SK-N-SH (cell line): ENCODE results near the gene CCN5. TPM values are rescaled to one million over a fixed set of nuclear protein-coding genes. Genes with fewer than 3 reads are reported as not detected.

Source experiments
- CTCF ChIA-PET: fragments of 300-600, 350-600 bp; formaldehyde crosslinking; extraction: SDS; loops from one replicate; lab custom pipeline; 2021; lab: Yijun Ruan, JAX
- POLR2A ChIA-PET: fragments of 350-600 bp; sonication (Branson Sonifier 250); formaldehyde crosslinking; extraction: SDS; loops from one replicate; lab custom pipeline; 2020; ENCODE audit warnings: antibody characterized with exemption, inconsistent platforms; lab: Yijun Ruan, JAX
- DNase-seq: peaks from one replicate; pipeline ENCODE4 v3.0.0; 2012
- H2AFZ ChIP-seq: fragments of 200-600 bp; sonication (generic); 2 replicates; pipeline ENCODE4 v1.8.1; 2016; ENCODE audit warnings: antibody characterized with exemption, mild to moderate bottlenecking, low read depth
- H3F3A ChIP-seq: fragments of 200-600 bp; sonication (generic); replicated peaks from 2 replicates; pipeline ENCODE3; 2016; ENCODE audit warnings: antibody characterized with exemption, mild to moderate bottlenecking; ENCODE audit not compliant: insufficient read depth
- H3K27ac ChIP-seq, 2 experiments: fragments of 200-500 bp in 1 of 2; fragments of 200-600 bp in 1 of 2; sonication (Bioruptor generic) in 1 of 2; sonication (generic), shearing (Covaris generic) in 1 of 2; 2 replicates each; pipeline versions ENCODE4 v1.5.1 to v1.6.1; 2014 to 2016; ENCODE audit warnings: low read depth in 2 of 2, inconsistent platforms in 1 of 2, low read length in 1 of 2, mild to moderate bottlenecking in 1 of 2, mixed read lengths in 1 of 2
- H3K27me3 ChIP-seq: fragments of 200-600 bp; sonication (generic), shearing (Covaris generic); 2 replicates; pipeline ENCODE4 v1.6.1; 2016; ENCODE audit warnings: mixed run types; ENCODE audit not compliant: insufficient read depth
- H3K36me3 ChIP-seq, 2 experiments: fragments of 200-500 bp in 1 of 2; fragments of 200-600 bp in 1 of 2; sonication (Bioruptor generic) in 1 of 2; sonication (generic) in 1 of 2; replicated peaks in 1 of 2; 2 replicates each; pipeline versions ENCODE3 to v1.5.1; 2014 to 2016; ENCODE audit warnings: low read length in 1 of 2, mild to moderate bottlenecking in 1 of 2; ENCODE audit not compliant: insufficient read depth in 2 of 2, control insufficient read depth in 1 of 2
- H3K4me1 ChIP-seq, 2 experiments: fragments of 200-500 bp in 1 of 2; fragments of 200-600 bp in 1 of 2; sonication (Bioruptor generic) in 1 of 2; sonication (generic), shearing (Covaris generic) in 1 of 2; 2 replicates each; pipeline versions ENCODE4 v1.5.1 to v1.6.1; 2014 to 2016; ENCODE audit warnings: low read depth in 1 of 2, low read length in 1 of 2, mixed run types in 1 of 2; ENCODE audit not compliant: insufficient read depth in 2 of 2, control insufficient read depth in 1 of 2
- H3K4me2 ChIP-seq: fragments of 200-600 bp; sonication (generic), shearing (Covaris generic); 2 replicates; pipeline ENCODE4 v1.6.1; 2017; ENCODE audit warnings: mixed run types
- H3K4me3 ChIP-seq, 2 experiments: fragments of 200-500 bp in 1 of 2; fragments of 200-600 bp in 1 of 2; sonication (Bioruptor generic) in 1 of 2; sonication (generic), shearing (Covaris generic) in 1 of 2; 2 replicates each; pipeline versions ENCODE4 v1.5.1 to v1.8.1; 2014 to 2016; ENCODE audit warnings: low read depth in 2 of 2, inconsistent platforms in 1 of 2, low read length in 1 of 2, mild to moderate bottlenecking in 1 of 2, mixed read lengths in 1 of 2, moderate library complexity in 1 of 2
- H3K79me2 ChIP-seq: fragments of 200-600 bp; sonication (generic); 2 replicates; pipeline ENCODE4 v1.8.1; 2017; ENCODE audit warnings: mild to moderate bottlenecking; ENCODE audit not compliant: insufficient read depth
- H3K9ac ChIP-seq: fragments of 200-600 bp; sonication (generic); 2 replicates; pipeline ENCODE4 v1.6.1; 2017; ENCODE audit warnings: mixed run types
- H3K9me2 ChIP-seq: fragments of 200-600 bp; sonication (generic); 2 replicates; pipeline ENCODE4 v1.6.1; 2017; ENCODE audit warnings: mixed run types
- H3K9me3 ChIP-seq: fragments of 200-600 bp; sonication (generic); 2 replicates; pipeline ENCODE4 v1.6.1; 2017; ENCODE audit warnings: mixed run types, mild to moderate bottlenecking, moderate library complexity
- H4K20me1 ChIP-seq: fragments of 200-600 bp; sonication (generic); 2 replicates; pipeline ENCODE4 v1.6.1; 2017; ENCODE audit warnings: mild to moderate bottlenecking, mixed run types; ENCODE audit not compliant: insufficient read depth
- CTCF ChIP-seq: fragments of 200-600 bp; sonication (generic); IDR thresholded peaks from 2 replicates; pipeline ENCODE4 v1.6.1; 2017; ENCODE audit warnings: antibody characterized with exemption, mild to moderate bottlenecking, moderate library complexity
- FOXM1 ChIP-seq: IDR thresholded peaks from 2 replicates; pipeline ENCODE4 v1.4.0; 2012; ENCODE audit warnings: low read depth, mild to moderate bottlenecking
- NFIC ChIP-seq: IDR thresholded peaks from 2 replicates; pipeline ENCODE4 v1.4.0; 2012; ENCODE audit warnings: borderline replicate concordance
- REST ChIP-seq: IDR thresholded peaks from 2 replicates; pipeline ENCODE4 v1.6.1; 2012; ENCODE audit warnings: mild to moderate bottlenecking, low read depth, low read length, moderate library complexity
- SIN3A ChIP-seq: IDR thresholded peaks from 2 replicates; pipeline ENCODE4 v1.6.1; 2012; ENCODE audit warnings: low read depth, mild to moderate bottlenecking, low read length, moderate library complexity, borderline replicate concordance
- TAF1 ChIP-seq: IDR thresholded peaks from 2 replicates; pipeline ENCODE4 v1.6.1; 2012; ENCODE audit warnings: low read depth, mild to moderate bottlenecking, low read length, moderate library complexity, borderline replicate concordance
- ZBTB33 ChIP-seq: IDR thresholded peaks from 2 replicates; pipeline ENCODE4 v1.4.0; 2012; ENCODE audit warnings: low read depth, borderline replicate concordance
- WGBS: methylation state at CpG from one replicate; pipeline ENCODE4 v1.1.6; 2017; ENCODE audit warnings: low lambda C conversion rate; 5-methylcytosine and 5-hydroxymethylcytosine counted together
- polyA plus RNA-seq, 3 experiments: library from polyadenylated mRNA; depleted of rRNA; stranded (reverse); fragments of >200 nt; gene quantifications; 2 replicates each; pipeline ENCODE4 v1.2.3, GENCODE V29; 2012

The CCN5 gene
- polyA plus RNA-seq, 1 of the 3 experiments (the other 2 are of a cell fraction): 0.05 TPM

GRCh38 chr20:44773070-44773829 lies 58.1 kb downstream of the CCN5 start:
- Histone ChIP-seq H3K79me2 (no peaks in the 10 kb centered on the region), H3K9me2 (no peaks in the 10 kb centered on the region), H3F3A (no peaks in the 10 kb centered on the region), H3K9me3 (no peaks in the 10 kb centered on the region), H2AFZ (no peak overlapping the region), H3K36me3 (no peaks in the 10 kb centered on the region), H3K4me2 (no peak overlapping the region), H3K27me3 (peaks cover 11% of the 10 kb centered on the region; the same call in 1 of the 2 replicates), H3K4me1 (peaks cover 0 to 23% of the 10 kb centered on the region in 2 experiments; a peak in 1 of 4 replicates), H4K20me1 (no peaks in the 10 kb centered on the region), H3K4me3 (no peak overlapping the region), H3K27ac (no peak overlapping the region; a peak in 1 of 4 replicates), H3K9ac (no peak overlapping the region)
- DNase-seq: no peak
- 29% methylated on average over 10 of the region's 10 CpGs for WGBS
- CTCF ChIA-PET: interaction anchor here (1.8 kb wide), 1 partner anchor 12 kb away, joined by 5 read pairs; no protein-coding TSS in a partner anchor
- POLR2A ChIA-PET: no interaction called here
- TF ChIP-seq ZBTB33 (no peak), TAF1 (no peak), REST (no peak), SIN3A (no peak)

GRCh38 chr20:44776980-44777379 lies 61.8 kb downstream of the CCN5 start:
- Histone ChIP-seq H3K4me1 (peaks cover 0 to 23% of the 10 kb centered on the region in 2 experiments; a peak in 1 of 4 replicates), H3K9me2 (no peaks in the 10 kb centered on the region), H3K36me3 (no peaks in the 10 kb centered on the region), H3K79me2 (no peaks in the 10 kb centered on the region), H3K4me2 (no peak overlapping the region), H3K9me3 (no peaks in the 10 kb centered on the region), H3K4me3 (no peak overlapping the region), H3K27me3 (no peaks in the 10 kb centered on the region; the same call in 1 of the 2 replicates), H3K9ac (no peak overlapping the region), H4K20me1 (no peaks in the 10 kb centered on the region), H3K27ac (no peak overlapping the region), H3F3A (no peaks in the 10 kb centered on the region), H2AFZ (no peak overlapping the region)
- ChIA-PET POLR2A (no interaction called here), CTCF (interaction anchor here (0.9 to 2.9 kb wide), 5 partner anchors 9 to 29 kb away, joined by 4 to 10 read pairs (median 9); no protein-coding TSS in a partner anchor)
- no peak for DNase-seq
- no peak for TF ChIP-seq FOXM1
- no peak for TF ChIP-seq NFIC
- TF ChIP-seq REST: peak; percentile 97
- TF ChIP-seq CTCF: no peak
- 49% methylated on average over 7 of the region's 7 CpGs for WGBS
